Kasumi-1 (cell line): Measurements from ENCODE around the gene CLDN18.

Source experiments
- DNase-seq, 2 experiments: peaks; one replicate each; lab custom pipeline; 2025; lab: John Stamatoyannopoulos, UW

Gene CLDN18

GRCh38 chr3:138009476-138010272 is at the start of gene CLDN18:
Gene CLDN18, plus strand, starts transcription at chr3:138010165. Its CDS starts 61 bp downstream, at chr3:138010226.
- DNase-seq, result no peak

- no peak for DNase-seq
Observed at GRCh38 chr3:137962251-137962650, 47.7 kb upstream of the CLDN18 start.

GRCh38 chr3:137963463-137963862 is 46.5 kb upstream of the CLDN18 start:
- DNase-seq, result no peak

DNA sequence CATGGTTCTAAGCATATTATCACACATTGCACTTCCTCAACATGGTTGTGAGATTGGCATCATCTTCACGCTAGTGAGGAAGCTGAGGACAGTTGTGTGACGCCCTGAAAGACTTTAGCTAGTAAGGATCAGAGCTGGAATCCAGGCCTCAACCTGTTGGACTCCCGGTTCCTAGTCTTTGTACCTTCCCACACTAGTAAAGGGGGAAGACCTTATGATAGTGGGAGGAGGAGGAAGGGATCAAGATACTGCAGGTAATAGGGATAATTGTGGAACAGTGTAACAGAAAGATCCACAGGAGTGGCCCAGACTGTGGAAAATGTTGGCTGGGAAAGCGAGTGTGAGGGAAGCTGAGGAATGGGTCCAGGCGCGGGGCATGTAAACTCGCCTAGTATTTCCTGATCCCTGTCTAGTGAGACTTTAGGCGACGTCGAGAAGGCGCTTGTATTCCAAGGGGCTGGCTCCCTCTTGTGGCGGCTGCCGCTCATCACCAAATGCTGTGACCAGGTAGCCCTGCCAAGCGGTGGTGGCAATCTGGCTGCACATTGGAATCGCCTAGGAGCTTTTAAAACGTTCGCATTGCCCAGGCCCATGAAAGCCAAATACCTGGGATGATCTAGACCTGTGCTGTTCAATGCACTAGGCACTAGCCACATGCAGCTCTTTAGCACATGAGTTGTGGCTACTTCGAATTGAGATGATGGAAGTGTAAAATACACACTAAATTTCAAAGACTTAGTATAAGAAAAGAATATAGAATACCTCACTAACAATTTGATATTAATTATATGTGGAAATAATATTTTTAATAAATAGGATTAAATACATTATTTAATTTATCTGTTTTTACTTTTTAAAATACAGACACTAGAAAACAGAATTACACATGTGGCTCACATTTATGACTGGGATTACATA is 38.8 kb upstream of the CLDN18 start:
- DNase-seq, result peak; percentile 74 to 77

GRCh38 chr3:137972396-137972795 is 37.6 kb upstream of the CLDN18 start:
- no peak for DNase-seq

GRCh38 chr3:137978328-137978727 is 31.6 kb upstream of the CLDN18 start:
- DNase-seq, result no peak

DNA sequence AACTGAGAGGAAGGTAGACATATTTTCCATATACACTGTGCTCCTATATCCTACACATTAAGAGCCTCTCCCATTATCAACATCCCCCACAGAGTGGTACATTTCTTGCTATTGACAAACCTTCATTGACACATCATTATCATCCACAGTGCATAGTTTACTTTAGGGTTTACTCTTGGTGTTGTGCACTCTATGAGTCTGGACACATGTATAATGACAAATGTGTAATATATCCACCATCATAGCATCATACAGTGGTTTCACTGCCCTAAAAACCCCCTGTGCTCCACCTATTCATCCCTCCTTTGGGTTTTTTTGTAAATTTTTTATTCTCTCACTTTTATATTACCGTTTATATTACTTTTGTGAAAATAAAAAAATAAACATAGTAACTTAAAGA is 22.2 kb upstream of the CLDN18 start:
- DNase-seq, result no peak

DNA sequence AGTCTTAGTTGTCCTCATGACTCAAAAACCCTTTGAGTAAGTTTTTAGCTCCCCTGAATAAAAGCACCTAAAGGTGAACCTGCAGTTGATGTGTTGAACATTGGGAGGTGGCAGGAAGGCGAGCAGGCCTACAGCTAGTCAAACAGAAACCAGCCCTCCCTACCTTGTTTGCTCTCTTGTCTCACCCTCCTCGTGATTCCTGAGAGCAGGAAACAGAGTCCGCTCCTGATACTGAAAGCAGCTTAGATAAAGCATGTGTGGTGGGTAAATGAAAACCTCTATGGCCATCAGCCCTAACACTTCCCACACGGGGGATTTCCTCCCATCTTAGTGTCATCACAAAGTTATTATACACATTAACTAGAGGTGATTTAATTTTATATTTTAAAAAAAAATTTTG is 21.8 kb upstream of the CLDN18 start:
- no peak for DNase-seq

DNA sequence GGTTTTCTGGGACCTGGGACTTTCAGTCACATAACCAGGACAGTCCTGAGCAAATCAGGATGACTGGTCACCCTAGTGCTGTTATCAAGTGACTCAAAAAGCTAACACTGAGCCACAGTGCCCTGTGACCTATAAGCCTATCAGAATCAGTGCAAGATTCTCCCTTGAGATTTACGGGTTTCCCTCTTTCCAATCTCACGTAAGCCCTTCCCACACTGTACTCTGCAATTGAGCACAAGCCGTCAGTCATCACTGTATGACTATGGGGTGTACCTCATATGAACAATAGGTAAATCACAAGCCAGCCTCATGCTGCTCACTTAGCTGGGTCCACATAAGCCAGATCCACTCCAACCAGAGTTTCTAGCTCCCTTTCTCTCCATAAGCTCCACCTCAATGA is 21.0 kb upstream of the CLDN18 start:
- DNase-seq, result no peak

GRCh38 chr3:137990427-137990826 is 19.5 kb upstream of the CLDN18 start:
- no peak for DNase-seq

GRCh38 chr3:137992592-137992991 is 17.4 kb upstream of the CLDN18 start:
- no peak for DNase-seq

GRCh38 chr3:137998121-137999042 is 11.6 kb upstream of the CLDN18 start:
- no peak for DNase-seq

DNA sequence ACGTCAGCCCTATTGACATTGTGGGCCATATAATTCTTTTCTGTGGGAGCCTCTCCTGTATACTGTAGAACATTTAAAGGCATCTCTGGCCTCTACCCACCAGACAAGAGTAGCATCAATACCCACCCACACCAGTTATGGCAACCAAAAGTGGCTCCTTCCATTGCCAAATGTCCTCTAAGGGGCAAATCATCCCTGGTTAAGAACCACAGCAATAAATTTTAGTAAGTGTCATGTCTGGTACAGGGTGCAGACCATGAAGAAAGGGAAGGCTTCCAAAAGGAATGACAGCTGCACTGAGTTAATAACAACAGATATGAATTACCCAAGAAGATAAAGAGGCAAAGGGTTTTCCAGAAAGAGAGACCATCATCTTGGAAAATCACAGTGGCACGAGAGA is 6.9 kb upstream of the CLDN18 start:
- DNase-seq, result no peak

GRCh38 chr3:138005627-138006026 is 4.3 kb upstream of the CLDN18 start:
- no peak for DNase-seq

DNA sequence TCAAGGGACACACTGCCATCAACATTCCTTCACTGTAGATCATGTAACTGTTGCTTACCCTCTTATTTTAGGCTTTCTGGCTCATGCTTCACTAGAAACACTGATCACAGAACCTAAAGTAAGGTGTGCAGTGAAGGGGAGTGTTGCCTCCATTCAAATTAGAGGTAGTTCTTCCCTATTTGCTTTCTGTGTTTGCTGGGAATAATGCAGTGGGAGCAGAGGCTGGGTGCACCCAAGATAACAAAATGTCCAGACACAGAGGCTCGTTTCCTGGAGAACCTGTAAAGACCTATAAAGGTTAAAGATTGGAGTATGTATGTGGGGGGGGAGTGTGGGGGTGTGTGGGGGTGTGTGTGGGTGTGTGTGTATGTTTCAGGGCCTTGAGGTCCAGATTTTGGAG is 2.1 kb upstream of the CLDN18 start:
- no peak for DNase-seq

DNA sequence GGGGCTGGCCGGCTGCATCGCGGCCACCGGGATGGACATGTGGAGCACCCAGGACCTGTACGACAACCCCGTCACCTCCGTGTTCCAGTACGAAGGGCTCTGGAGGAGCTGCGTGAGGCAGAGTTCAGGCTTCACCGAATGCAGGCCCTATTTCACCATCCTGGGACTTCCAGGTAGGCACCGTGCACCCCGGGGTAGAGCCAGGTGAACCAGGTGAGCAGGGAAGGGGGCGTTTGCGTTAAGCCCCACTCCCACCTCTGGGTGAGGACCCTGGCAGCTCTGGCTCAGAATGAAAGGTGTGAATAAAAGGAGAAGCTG is 267 bp downstream of the CLDN18 start:
- no peak for DNase-seq

- no peak for DNase-seq
Observed at GRCh38 chr3:138011722-138012121, 1.8 kb downstream of the CLDN18 start.

- DNase-seq, result no peak
Observed at GRCh38 chr3:138012526-138012925, 2.6 kb downstream of the CLDN18 start.

DNA sequence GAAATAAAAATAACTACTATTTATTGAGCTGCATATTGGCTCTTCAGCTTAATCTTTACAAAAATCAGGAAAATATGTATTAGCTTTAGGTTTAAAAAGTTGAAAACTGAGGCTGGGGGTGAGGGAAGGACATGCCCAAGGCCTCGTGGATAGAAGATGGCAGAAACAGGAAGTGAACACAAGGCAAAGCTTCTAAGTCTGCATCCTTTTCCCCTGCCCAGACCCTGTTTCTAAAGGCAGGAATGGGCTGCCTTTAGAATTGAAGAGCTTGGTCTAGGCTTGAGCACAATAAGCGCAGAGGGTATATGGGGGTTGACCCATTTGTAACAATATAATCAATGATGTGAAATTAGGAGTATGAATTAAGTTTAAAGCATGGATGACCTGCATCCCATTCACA is 6.1 kb downstream of the CLDN18 start:
- no peak for DNase-seq

GRCh38 chr3:138019281-138020069 is 9.5 kb downstream of the CLDN18 start:
- DNase-seq, result no peak

GRCh38 chr3:138023754-138024153 is 13.8 kb downstream of the CLDN18 start:
- DNase-seq, result no peak
